K562 (cell line): Measurements from ENCODE around the gene UCHL5. TPM values are rescaled to one million over a fixed set of nuclear protein-coding genes. Genes with fewer than 3 reads are reported as not detected.

ENCODE experiments used
- ATF2 ChIP-seq: sonication (generic); formaldehyde crosslinking; IDR thresholded peaks from 2 replicates; pipeline ENCODE4 v1.8.1; 2022; ENCODE audit warnings: missing genetic modification reagents
- CBX5 ChIP-seq: IDR thresholded peaks from 2 replicates; pipeline ENCODE4 v1.6.1; 2014; ENCODE audit warnings: low read depth, borderline replicate concordance
- DIDO1 ChIP-seq: fragments of 450-650 bp; IDR thresholded peaks from 2 replicates; pipeline ENCODE4 v1.6.1; 2016; ENCODE audit warnings: low read depth, missing biosample characterization, missing genetic modification characterization
- EGR1 ChIP-seq: fragments of 450-650 bp; conservative IDR thresholded peaks from 2 replicates; pipeline ENCODE4 v1.6.1; 2017; ENCODE audit warnings: mild to moderate bottlenecking
- FOXP1 ChIP-seq: sonication (generic); formaldehyde crosslinking; IDR thresholded peaks from 2 replicates; pipeline ENCODE4 v1.8.0; 2022; ENCODE audit warnings: mild to moderate bottlenecking, missing genetic modification reagents
- HMBOX1 ChIP-seq: sonication (generic); IDR thresholded peaks from 2 replicates; pipeline ENCODE4 v1.6.1; 2016
- JUNB ChIP-seq: fragments of 450-650 bp; formaldehyde crosslinking; conservative IDR thresholded peaks from 2 replicates; pipeline ENCODE4 v1.4.0; 2020; ENCODE audit warnings: mild to moderate bottlenecking
- JUND ChIP-seq, 2 experiments: IDR thresholded peaks; 2 replicates in 1 of 2; 3 replicates in 1 of 2; pipeline ENCODE4 v1.6.1; 2011; ENCODE audit warnings: borderline replicate concordance in 2 of 2, low read depth in 2 of 2, low read length in 2 of 2, improper control_type of control experiment in 1 of 2, missing biosample characterization in 1 of 2, missing genetic modification characterization in 1 of 2, missing genetic modification reagents in 1 of 2
- KHSRP ChIP-seq: fragments of 450-650 bp; IDR thresholded peaks from 2 replicates; pipeline ENCODE4 v1.6.1; 2017
- KLF10 ChIP-seq: fragments of 250-450 bp; sonication (Bioruptor Pico); IDR thresholded peaks from 2 replicates; pipeline ENCODE4 v1.6.1; 2021; ENCODE audit warnings: matching md5 sums
- NCOR1 ChIP-seq: fragments of 450-650 bp; IDR thresholded peaks from 2 replicates; pipeline ENCODE4 v1.6.1; 2016; ENCODE audit warnings: mild to moderate bottlenecking, moderate library complexity
- PHB ChIP-seq: fragments of 250-450 bp; sonication (Bioruptor Pico); IDR thresholded peaks from 2 replicates; pipeline ENCODE4 v1.5.0; 2021
- PML ChIP-seq: IDR thresholded peaks from 2 replicates; pipeline ENCODE4 v1.6.1; 2012; ENCODE audit warnings: low read length, inconsistent platforms
- POLR2B ChIP-seq: fragments of 450-650 bp; IDR thresholded peaks from 2 replicates; pipeline ENCODE4 v1.6.1; 2018; ENCODE audit warnings: low read depth; ENCODE audit not compliant: partially characterized antibody
- SFPQ ChIP-seq: fragments of 200-400 bp; formaldehyde crosslinking; IDR thresholded peaks from 2 replicates; pipeline ENCODE4 v1.6.1; 2017; ENCODE audit warnings: mild to moderate bottlenecking, low read depth, low read length, moderate library complexity
- SIN3B ChIP-seq: fragments of 450-650 bp; IDR thresholded peaks from 2 replicates; pipeline ENCODE4 v1.6.1; 2017; ENCODE audit warnings: low read depth, mild to moderate bottlenecking, moderate library complexity
- TFAP4 ChIP-seq: sonication (generic); formaldehyde crosslinking; IDR thresholded peaks from 2 replicates; pipeline ENCODE4 v1.8.0; 2022; ENCODE audit warnings: missing genetic modification reagents, mild to moderate bottlenecking, moderate library complexity, borderline replicate concordance
- TSC22D4 ChIP-seq: fragments of 450-650 bp; IDR thresholded peaks from 2 replicates; pipeline ENCODE4 v1.6.1; 2016; ENCODE audit warnings: missing genetic modification characterization, missing biosample characterization, control low read depth
- ZNF699 ChIP-seq: fragments of 250-450 bp; sonication (Bioruptor Pico); IDR thresholded peaks from 2 replicates; pipeline ENCODE4 v1.8.0; 2021; ENCODE audit warnings: mild to moderate bottlenecking, moderate library complexity; ENCODE audit not compliant: insufficient replicate concordance
- polyA plus RNA-seq, 8 experiments: library from polyadenylated mRNA; depleted of rRNA in 4 of 8; stranded (reverse) in 5 of 8; unstranded in 3 of 8; fragments of >200 nt; fragmentation: Nextera tagmentation in 2 of 8; fragmentation: Illumina TruSeq in 1 of 8; extraction: Ambion mirVana in 2 of 8; extraction: Trizol in 1 of 8; gene quantifications; 2 replicates each; pipeline versions ENCODE4 v1.2.1 to v1.2.3, GENCODE V29; 2011 to 2014; ENCODE audit warnings: inconsistent platforms in 1 of 8, missing spikeins in 1 of 8
- total RNA-seq, 7 experiments: library from RNA; depleted of rRNA in 6 of 7; stranded (reverse); fragments of >200 nt in 6 of 7; fragmentation: Illumina TruSeq in 2 of 7; extraction: Trizol in 2 of 7; gene quantifications; 2 replicates each; pipeline versions ENCODE4 v1.2.1 to v1.2.3, GENCODE V29; 2011 to 2021; ENCODE audit warnings: low replicate concordance in 1 of 7

UCHL5 gene
- total and polyA plus RNA-seq, 9 of the 15 experiments (the other 6 are each of a cell fraction or from before 2014, with no cell fraction given): 61.0 to 206 (median 122) TPM

- TF ChIP-seq DIDO1 (tag): no peak
- no peak for TF ChIP-seq KHSRP
- no peak for TF ChIP-seq TSC22D4 (tag)
- 0 out of 2 replicates have a peak, but pooled peaks have one; percentile 6 for TF ChIP-seq HMBOX1
- TF ChIP-seq FOXP1 (CRISPR knock-in tag): no peak
- TF ChIP-seq CBX5: no peak
- TF ChIP-seq EGR1: peak; percentile 77
- TF ChIP-seq PHB (CRISPR knock-in tag): 0 out of 2 replicates have a peak, but pooled peaks have one; percentile 23
- no peak for TF ChIP-seq ZNF699
- TF ChIP-seq NCOR1: no peak
- no peak for TF ChIP-seq SIN3B
- no peak for TF ChIP-seq JUNB (CRISPR knock-in tag)
- no peak for TF ChIP-seq ATF2 (CRISPR knock-in tag)
- peak; percentile 31 for TF ChIP-seq POLR2B
- no peak for TF ChIP-seq SFPQ
- no peak for TF ChIP-seq KLF10 (CRISPR knock-in tag)
- no peak for TF ChIP-seq JUND (IDR thresholded peaks at IDR 0.05; ENCODE audit: borderline replicate concordance, low read depth, low read length)
- TF ChIP-seq JUND (tag; IDR thresholded peaks at IDR 0.05; ENCODE audit: borderline replicate concordance, low read depth, low read length): no peak; the same call in 2 of the 3 replicates
- no peak for TF ChIP-seq TFAP4
- no peak; the same call in 1 of the 2 replicates for TF ChIP-seq PML
Observed at GRCh38 chr1:193058529-193059281, 455 bp downstream of the UCHL5 start (continued).
